Spleen (tissue), 7 donors: ENCODE data around the gene CNTNAP2.

Source experiments
- CTCF ChIP-seq, 11 experiments: fragments of 200-600 bp in 7 of 11; fragments of 450-650 bp in 4 of 11; sonication (generic) in 4 of 11; IDR thresholded peaks in 8 of 11; conservative IDR thresholded peaks in 3 of 11; 1 replicate in 7 of 11; 2 replicates in 4 of 11; pipeline versions ENCODE4 v1.4.0 to v1.8.0; 2016 to 2021; ENCODE audit warnings: antibody characterized with exemption in 11 of 11, inconsistent platforms in 4 of 11, mild to moderate bottlenecking in 1 of 11
- POLR2A ChIP-seq, 3 donors: fragments of 450-650 bp; IDR thresholded peaks; one replicate each; pipeline ENCODE4 v1.5.1; 2017; ENCODE audit warnings: antibody characterized with exemption in 3 of 3, mild to moderate bottlenecking in 1 of 3
- donor health status: DM: no; HTN: no; CAD: no; lungs with moderate emphysema.
- donor health status: DM: no; HTN: no; CAD: no.
- donor health status: DM: no; HTN: no; CAD: no.

GRCh38 chr7:146455091-146455655, 338.6 kb downstream of the CNTNAP2 start:
- no peak for TF ChIP-seq CTCF (IDR thresholded peaks at IDR 0.05 in 8 of 11, conservative IDR thresholded peaks at IDR 0.05 in 3 of 11)
- no peak for TF ChIP-seq POLR2A (IDR thresholded peaks at IDR 0.05)
